ENCODE results near the gene TBX6.

Gene TBX6

DNA sequence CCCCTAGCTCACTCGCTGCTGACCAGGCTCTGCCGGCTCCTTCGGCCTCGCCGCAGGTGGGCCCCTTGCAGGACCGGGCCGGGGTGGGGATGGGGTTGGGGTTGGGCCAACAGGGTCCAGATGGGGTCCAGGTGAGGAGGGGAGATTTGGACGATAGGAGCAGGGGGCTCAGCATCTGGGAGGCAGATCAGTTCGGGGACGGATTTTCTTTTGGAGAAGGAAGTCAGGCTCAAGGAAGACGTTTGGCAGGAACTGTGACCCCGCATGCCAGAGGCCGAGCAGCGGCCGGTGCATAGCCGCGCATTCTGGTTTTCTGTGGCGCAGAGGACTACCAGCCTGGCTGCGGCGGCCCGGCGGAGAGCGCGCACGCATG is 27.0 kb downstream of the TBX6 start:
- DNase-seq (ENCODE audit: low read depth): no peak
- H3K4me3 ChIP-seq (ENCODE audit: low read depth, low read length): peak overlapping the region; percentile 94
- no peak for TF ChIP-seq CTCF (IDR thresholded peaks at IDR 0.05; ENCODE audit: insufficient read depth, low read depth, low read length, missing control alignments)

GRCh38 chr16:30063893-30064728 is 27.6 kb downstream of the TBX6 start:
- TF ChIP-seq CTCF (IDR thresholded peaks at IDR 0.05; ENCODE audit: insufficient read depth, low read depth, low read length, missing control alignments): peak; percentile 45
- DNase-seq (ENCODE audit: low read depth): peak; percentile 89
- H3K4me3 ChIP-seq (ENCODE audit: low read depth, low read length): peak overlapping the region; percentile 94

- H3K4me3 ChIP-seq (ENCODE audit: low read depth, low read length): peak overlapping the region; percentile 94
- no peak for DNase-seq (ENCODE audit: low read depth)
- no peak for TF ChIP-seq CTCF (IDR thresholded peaks at IDR 0.05; ENCODE audit: insufficient read depth, low read depth, low read length, missing control alignments)
Measured at GRCh38 chr16:30063278-30063892, 28.3 kb downstream of the TBX6 start.

DNA sequence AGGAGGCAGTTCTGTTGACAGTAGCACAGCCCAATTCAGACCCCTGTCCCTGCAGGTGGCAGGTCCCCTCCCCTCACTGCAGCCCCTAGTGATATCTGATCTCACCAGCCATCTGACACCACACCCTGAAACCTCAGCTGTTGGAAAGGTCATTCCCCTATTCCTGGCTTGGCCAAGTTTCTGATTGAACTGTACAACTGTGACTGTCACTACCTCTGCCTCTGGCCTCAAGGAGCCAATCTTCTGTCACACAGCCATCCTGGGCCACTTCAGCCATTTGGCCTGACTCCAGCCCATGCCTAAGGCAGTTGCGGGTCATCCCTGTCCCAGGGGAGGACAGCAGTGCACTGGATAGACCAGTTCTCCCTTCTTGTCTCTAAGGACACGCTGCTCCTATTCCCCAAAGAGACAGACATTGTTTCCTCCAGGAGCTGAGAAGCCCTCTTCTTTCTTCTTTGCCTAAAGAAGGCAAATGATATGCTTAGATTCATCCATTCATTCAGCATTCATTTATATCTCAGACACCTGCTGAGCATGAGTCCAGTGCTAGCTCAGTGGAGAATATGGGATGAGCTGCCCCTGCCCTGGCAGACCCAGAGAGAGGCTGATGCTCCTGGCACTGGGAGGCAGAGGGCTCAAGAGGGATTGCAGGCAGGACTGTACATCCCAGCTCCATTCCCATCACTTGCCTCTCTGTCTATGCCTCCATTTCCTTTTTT is 30.7 kb downstream of the TBX6 start:
- no peak for DNase-seq (ENCODE audit: low read depth)
- TF ChIP-seq CTCF (IDR thresholded peaks at IDR 0.05; ENCODE audit: insufficient read depth, low read depth, low read length, missing control alignments): no peak
- H3K4me3 ChIP-seq (ENCODE audit: low read depth, low read length): no peak overlapping the region

DNA sequence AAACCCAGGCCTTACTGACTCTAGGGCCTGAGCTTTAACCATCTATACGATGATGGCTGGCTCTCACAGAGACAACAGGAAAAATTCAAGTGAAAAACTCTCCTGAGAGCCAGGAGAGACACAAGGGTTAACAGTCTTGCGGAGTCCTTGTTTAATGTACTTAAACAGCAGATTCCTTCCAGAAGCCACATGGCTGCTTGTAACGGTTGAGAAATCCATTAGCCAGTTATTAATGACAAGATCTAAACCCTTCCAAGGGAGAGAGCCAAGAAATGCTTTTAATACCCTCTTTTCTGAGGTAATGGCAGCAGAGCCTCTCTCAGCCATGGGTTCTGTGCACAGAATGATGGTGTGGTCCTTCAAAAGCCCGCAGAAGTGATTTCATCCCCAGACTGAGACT is 31.4 kb downstream of the TBX6 start:
- DNase-seq (ENCODE audit: low read depth): no peak
- no peak for TF ChIP-seq CTCF (IDR thresholded peaks at IDR 0.05; ENCODE audit: insufficient read depth, low read depth, low read length, missing control alignments)
- H3K4me3 ChIP-seq (ENCODE audit: low read depth, low read length): no peak overlapping the region

- peak; percentile 65 for DNase-seq (ENCODE audit: low read depth)
- TF ChIP-seq CTCF (IDR thresholded peaks at IDR 0.05; ENCODE audit: insufficient read depth, low read depth, low read length, missing control alignments): peak; percentile 75
- H3K4me3 ChIP-seq (ENCODE audit: low read depth, low read length): no peak overlapping the region
Measured at GRCh38 chr16:30054959-30055553, 36.7 kb downstream of the TBX6 start.

Data from GM12865 (cell line).